Fibroblast of mammary gland (primary cell): Measurements from ENCODE around the gene ENO2.

Experiments used
- DNase-seq: peaks from one replicate; pipeline ENCODE4 v3.0.0-alpha.2; 2010; ENCODE audit warnings: low read depth
- H3K4me3 ChIP-seq: 2 replicates; pipeline ENCODE4 v1.5.1; 2011; ENCODE audit warnings: low read depth, mild to moderate bottlenecking, low read length, moderate library complexity; ENCODE audit not compliant: control insufficient read depth
- TF ChIP-seq, protein P1 (sequence below): conservative IDR thresholded peaks from 2 replicates; pipeline ENCODE4 v1.5.1; 2011; ENCODE audit warnings: low read depth, low read length, inconsistent platforms; ENCODE audit not compliant: control insufficient read depth, insufficient read depth

Gene ENO2

DNA sequence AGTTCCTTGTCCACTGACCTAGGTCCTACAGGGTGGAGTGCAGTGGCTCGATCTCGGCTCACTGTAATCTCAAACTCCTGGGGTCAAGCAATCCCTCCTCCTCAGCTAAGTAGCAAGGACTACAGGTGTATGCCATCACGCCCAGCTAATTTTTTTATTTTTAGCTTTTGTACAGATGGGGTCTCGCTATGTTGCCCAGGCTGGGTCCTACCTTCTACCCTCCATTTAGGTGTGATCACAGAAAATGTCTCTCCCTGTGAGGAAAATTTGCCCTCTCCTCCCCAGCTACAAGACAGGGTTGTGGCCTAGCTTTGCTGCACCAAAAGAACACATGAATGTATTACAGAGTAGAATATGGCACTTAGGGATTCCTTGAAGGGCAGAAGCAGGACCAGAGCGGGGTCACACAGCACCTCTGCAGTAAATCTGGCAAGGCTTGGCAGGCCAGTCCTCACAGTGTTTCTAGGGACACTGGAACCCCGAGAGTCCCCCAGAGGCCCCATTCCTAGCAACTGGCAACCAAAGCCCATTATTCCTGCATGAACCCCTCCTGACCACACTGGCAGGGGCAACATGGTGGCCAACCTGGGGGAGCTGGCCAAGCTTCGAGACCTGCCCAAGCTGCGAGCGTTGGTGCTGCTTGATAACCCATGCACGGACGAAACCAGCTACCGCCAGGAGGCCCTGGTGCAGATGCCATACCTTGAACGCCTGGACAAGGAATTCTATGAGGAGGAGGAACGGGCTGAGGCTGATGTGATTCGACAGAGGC, 2.0 kb upstream of the ENO2 start:
- no peak for DNase-seq
- H3K4me3 ChIP-seq: no peak overlapping the region
- TF ChIP-seq, protein P1, sequence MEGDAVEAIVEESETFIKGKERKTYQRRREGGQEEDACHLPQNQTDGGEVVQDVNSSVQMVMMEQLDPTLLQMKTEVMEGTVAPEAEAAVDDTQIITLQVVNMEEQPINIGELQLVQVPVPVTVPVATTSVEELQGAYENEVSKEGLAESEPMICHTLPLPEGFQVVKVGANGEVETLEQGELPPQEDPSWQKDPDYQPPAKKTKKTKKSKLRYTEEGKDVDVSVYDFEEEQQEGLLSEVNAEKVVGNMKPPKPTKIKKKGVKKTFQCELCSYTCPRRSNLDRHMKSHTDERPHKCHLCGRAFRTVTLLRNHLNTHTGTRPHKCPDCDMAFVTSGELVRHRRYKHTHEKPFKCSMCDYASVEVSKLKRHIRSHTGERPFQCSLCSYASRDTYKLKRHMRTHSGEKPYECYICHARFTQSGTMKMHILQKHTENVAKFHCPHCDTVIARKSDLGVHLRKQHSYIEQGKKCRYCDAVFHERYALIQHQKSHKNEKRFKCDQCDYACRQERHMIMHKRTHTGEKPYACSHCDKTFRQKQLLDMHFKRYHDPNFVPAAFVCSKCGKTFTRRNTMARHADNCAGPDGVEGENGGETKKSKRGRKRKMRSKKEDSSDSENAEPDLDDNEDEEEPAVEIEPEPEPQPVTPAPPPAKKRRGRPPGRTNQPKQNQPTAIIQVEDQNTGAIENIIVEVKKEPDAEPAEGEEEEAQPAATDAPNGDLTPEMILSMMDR: no peak

DNA sequence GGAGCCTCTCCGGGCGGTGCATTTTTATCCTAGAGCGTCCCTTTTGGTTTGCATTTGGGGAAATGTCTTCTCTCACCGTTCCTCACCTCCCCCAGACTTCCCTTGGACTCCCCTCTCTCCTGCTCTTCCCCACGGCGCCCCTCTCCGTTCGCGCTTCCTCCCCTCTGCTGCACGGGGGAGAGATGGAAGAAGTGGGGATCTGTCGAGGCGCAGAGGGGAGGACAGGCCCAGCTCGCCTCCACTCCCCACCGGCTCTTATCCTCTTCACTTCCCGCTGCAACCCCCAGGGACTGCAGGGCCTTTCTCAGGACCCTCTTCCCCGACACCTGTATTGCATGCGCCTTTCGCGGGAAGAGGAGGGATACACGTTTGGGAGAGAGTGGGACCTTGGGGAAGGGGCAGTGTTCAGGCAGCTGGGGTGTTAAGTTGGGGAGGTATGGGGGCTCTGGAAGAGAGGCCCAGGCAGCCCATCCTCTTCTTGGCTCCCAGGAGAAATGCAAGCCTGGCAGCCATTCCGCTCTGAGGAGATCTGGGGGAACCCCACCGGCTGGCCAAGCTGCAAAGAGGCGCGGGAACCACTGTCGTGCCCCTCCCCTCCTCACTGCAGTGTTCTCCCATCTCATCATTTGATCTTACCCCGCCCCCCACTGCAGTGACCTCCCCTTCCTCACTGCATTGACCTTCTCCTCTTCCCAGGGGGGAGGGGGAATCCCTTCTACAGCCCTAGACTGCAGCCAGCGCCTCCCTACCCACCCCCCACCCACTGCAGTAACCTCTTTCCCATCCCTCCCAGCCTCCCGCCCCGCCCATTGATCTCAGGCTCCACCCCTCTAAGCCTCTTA, 788 bp downstream of the ENO2 start:
- TF ChIP-seq, protein P1: no peak
- H3K4me3 ChIP-seq: peak overlapping the region; percentile 61
- DNase-seq: no peak

DNA sequence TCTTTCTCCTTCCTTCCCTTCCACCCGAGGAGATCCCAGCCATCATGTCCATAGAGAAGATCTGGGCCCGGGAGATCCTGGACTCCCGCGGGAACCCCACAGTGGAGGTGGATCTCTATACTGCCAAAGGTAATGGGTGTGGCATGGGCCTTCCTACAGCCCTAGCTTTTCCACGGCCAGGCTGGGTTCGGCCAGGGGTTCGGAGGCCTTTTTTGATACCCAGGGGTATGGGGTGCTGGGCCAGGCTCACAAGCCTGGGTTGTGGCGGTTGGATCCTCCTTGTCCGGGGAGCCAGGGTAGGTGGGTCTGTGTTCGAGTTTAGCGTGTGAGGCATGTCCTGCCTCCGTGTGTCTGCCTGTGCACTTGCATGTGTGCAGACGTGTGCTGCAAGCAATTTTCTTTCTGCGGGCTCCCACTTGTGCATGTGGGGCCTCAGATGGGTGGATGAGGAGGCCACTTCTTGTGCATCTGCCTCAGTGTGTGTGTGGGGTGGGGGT, 1.5 kb downstream of the ENO2 start:
- no peak overlapping the region for H3K4me3 ChIP-seq
- TF ChIP-seq, protein P1: no peak
- no peak for DNase-seq

DNA sequence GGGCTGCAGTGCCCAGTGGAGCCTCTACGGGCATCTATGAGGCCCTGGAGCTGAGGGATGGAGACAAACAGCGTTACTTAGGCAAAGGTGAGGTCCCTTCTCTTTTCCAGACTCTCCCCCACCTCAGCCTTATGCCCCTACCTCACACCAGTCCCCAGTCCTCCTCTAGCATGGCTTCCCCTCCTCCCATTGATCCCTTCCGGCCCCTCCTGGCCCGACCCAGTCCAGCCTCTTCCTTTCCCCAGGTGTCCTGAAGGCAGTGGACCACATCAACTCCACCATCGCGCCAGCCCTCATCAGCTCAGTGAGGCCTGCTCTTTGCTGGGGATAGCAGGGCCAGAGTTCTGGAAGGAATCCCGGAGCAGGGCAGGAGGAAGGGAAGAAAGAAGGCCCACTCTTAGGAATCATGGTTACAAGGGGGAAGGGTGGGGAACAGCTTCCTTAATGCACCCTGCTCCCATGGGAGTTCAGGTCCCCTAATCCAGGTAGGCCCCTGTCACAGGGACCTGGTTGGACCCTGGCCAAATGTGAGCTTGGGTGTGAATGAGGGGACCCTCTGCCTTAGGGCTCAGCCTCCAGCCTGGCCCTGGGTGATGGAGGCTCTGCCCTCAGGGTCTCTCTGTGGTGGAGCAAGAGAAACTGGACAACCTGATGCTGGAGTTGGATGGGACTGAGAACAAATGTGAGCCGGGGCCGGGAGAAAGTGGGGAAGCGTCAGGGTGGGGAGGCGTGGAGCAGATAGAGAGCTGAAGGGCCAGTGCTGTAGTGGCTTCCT, 2.2 kb downstream of the ENO2 start:
- H3K4me3 ChIP-seq: no peak overlapping the region
- no peak for DNase-seq
- TF ChIP-seq, protein P1: no peak

DNA sequence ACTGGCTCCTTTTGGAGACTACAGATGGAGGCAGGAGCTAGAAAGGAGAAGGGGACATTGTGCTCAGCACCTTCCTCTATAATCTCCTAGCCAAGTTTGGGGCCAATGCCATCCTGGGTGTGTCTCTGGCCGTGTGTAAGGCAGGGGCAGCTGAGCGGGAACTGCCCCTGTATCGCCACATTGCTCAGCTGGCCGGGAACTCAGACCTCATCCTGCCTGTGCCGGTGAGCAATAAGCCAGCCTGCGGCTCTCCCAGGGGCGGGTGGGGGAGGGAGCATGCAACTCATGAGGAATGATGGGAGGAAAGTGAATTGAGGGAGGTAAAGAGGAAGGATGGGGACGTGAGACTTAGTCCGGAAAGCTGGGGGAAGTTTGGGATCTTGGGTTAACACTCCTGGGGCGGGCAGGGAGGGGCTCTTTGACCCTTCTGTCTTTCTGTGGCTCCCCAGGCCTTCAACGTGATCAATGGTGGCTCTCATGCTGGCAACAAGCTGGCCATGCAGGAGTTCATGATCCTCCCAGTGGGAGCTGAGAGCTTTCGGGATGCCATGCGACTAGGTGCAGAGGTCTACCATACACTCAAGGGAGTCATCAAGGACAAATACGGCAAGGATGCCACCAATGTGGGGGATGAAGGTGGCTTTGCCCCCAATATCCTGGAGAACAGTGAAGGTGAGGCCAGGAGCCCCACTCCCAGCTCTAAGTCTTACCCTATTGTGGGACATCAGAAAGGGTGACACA, 3.3 kb downstream of the ENO2 start:
- TF ChIP-seq, protein P1: no peak
- DNase-seq: peak; percentile 47

DNA sequence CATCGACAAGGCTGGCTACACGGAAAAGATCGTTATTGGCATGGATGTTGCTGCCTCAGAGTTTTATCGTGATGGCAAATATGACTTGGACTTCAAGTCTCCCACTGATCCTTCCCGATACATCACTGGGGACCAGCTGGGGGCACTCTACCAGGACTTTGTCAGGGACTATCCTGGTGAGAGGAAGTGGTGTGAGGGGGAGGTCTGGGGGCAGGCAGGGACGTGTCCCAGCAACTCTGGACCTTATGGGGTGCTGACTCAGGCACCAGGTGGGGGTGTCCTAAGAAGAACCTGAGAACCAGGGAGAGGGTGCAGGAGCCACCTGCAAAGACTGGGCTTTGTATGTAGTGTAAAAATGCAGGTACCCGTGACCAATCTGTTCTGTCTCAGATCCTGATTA, 5.2 kb downstream of the ENO2 start:
- TF ChIP-seq, protein P1: no peak
- H3K4me3 ChIP-seq: no peak overlapping the region
- DNase-seq: no peak

More for the DNA sequence above, 3.3 kb downstream of the ENO2 start:
- H3K4me3 ChIP-seq: no peak overlapping the region
